Suppressor macrophage (primary cell): ENCODE measurements around the gene EXOC4.
"Not testable (repeated sequence)": the region's sequence is repeated elsewhere in the genome, so short reads cannot be mapped to it uniquely, and the experiment has no call there.

Experiments used
- DNase-seq, 4 experiments: peaks; one replicate each; pipeline ENCODE4 v3.0.0-alpha.2; 2020 to 2022

EXOC4 gene

DNA sequence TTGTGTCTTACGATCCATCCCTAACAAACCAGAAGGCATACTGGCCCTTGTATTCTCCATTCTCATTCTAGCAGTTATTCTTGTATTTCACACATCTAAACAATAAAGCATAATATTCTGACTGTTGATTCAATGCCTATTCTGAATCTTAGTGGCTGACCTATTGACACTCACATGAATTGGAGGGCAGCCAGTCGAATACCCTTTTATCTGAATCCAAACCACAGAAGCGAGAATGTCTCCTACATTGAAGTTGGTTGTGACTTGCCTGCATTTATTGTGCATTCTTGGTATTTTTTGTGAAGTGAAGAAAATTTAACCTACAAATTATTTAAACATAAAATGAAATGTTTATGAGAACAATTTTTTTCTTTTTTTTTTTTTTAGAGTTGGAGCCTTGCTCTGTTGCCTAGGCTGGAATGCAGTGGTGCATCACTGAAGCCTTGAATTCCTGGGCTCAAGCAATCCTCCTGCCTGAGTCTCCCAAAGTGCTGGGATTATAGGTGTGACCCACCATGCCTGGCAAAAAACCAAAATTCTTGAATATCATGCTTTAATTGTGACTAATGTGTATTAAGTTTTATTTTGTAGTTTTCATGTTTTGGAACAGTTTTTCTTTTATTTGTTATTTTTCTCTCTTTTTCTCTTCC, 22.7 kb downstream of the EXOC4 start:
- no peak for DNase-seq

DNA sequence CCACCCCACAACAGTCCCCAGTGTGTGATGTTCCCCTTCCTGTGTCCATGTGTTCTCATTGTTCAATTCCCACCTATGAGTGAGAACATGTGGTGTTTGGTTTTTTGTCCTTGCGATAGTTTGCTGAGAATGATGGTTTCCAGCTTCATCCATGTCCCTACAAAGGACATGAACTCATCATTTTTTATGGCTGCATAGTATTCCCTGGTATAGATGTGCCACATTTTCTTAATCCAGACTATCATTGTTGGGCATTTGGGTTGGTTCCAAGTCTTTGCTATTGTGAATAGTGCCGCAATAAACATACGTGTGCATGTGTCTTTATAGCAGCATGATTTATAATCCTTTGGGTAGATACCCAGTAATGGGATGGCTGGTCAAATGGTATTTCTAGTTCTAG, 26.1 kb downstream of the EXOC4 start:
- not testable (repeated sequence) for DNase-seq

DNA sequence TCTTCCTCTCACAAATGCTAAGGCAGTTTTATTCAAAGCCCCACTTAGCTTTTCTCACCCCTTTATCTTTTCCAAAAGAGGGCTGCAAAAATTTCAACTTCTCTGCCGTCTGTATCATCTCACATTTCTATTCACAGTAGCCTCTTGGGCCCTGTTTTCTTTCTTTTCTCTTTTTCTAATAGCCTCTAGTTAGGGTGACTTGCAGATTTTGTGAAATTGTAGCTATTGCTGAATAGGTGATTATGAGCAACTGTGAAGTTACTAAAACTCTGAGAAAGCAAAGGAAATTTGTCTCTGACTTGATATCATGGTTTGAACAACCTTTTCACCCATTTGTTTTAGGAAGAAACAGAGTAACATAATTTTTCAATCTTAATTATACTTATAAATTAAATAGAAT, 29.2 kb downstream of the EXOC4 start:
- DNase-seq: no peak

DNA sequence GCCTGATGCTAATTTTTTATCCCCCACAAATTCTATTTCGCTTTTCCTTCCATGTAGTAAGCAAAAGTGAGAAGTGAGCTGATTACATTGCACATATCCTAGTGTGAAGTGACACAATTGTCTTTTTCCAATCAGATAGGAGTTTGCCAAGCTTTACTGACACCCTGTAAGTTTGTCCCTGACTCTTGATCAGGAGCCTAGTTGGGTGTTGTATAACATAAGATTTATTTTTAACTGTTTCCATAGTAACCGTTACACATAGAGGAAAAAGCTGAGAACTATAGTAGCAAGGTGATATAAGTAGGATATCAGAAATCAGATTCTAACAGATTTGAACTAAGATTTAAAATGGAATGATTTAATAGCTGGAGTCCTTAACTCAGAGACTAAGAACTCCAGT, 31.2 kb downstream of the EXOC4 start:
- no peak for DNase-seq

DNA sequence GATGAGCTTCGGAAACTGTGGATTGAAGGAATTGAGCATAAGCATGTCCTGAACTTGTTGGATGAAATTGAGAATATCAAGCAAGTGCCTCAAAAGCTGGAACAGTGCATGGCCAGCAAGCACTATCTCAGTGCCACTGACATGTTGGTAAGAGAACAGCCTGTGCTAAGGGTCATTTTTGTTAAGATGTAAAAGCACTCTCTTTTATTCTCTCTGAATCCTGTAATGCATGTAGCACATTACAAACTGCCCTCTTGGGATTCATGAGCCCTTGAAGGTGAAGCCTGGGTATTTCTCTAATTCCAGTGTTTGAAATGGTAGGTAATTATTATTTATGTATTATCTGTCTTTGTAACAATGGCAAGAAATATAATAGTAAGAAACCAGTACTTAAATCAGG, 36.1 kb downstream of the EXOC4 start:
- no peak for DNase-seq

DNA sequence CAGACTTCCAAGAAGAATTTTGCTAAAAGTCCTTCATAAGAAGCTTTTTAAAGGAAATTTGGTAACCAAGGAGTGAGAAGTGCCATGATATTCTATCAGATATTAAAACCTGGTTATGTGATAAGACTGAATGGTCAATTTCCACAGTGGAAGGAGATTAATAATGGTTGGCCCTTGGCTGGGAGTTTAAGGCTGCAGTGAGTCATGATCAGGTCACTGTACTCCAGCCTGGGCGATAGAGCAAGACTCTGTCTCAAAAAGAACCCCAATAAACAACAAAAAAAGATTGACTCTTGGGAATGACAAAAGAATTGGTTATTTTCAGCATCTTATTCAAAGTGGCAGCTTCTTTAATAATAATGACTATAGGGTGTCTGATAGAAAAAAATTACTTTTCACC, 37.2 kb downstream of the EXOC4 start:
- no peak for DNase-seq

DNA sequence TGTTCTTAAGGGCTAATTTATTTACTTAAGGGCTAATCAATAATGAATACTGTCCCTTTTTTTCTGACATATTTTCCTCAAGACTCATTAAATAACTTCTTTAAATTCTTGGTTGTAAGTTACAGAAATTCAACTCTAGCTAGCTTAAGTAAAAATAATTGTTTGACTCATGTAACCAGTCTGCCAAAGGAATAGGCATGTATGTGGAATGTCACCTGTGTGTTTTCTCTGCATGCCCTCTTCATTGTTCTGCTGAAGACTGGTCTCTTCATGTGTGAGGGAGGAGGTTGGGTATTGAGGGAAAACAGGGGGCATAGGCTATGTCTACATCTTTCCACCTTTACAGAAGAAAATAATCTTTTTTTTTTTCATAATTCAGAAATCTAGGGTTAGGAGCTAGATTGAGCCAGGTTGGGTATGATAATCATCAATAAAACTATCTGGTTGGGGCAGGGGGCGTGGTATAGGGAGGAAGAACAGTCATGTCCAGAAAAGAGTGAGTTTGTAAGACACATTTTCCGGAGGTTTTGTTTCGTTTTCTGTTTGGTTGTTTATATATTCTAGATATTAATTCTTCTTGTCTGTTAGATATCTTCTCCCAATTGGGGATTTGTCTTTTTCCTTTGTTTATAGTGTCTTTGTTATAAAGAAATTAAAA, 37.9 kb downstream of the EXOC4 start:
- DNase-seq: no peak

DNA sequence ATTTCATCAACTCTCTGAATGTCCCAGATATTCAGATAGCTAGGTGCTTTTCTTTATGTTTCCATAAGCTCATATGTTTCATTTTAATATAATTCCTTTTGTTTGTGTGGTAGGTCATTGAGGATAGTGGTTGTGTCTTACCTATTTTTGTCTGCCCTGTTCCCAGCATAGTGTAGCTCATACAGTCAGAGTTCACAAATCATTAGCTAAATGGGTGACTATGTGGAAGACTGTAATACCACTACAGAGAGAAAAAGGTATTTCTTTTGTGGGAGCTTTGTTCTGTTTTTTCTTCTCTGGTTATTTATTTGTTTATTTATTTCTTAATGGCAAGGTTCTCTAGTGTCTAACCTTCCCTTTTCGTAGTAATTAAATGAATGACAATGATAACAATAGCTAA, 39.8 kb downstream of the EXOC4 start:
- DNase-seq: no peak

DNA sequence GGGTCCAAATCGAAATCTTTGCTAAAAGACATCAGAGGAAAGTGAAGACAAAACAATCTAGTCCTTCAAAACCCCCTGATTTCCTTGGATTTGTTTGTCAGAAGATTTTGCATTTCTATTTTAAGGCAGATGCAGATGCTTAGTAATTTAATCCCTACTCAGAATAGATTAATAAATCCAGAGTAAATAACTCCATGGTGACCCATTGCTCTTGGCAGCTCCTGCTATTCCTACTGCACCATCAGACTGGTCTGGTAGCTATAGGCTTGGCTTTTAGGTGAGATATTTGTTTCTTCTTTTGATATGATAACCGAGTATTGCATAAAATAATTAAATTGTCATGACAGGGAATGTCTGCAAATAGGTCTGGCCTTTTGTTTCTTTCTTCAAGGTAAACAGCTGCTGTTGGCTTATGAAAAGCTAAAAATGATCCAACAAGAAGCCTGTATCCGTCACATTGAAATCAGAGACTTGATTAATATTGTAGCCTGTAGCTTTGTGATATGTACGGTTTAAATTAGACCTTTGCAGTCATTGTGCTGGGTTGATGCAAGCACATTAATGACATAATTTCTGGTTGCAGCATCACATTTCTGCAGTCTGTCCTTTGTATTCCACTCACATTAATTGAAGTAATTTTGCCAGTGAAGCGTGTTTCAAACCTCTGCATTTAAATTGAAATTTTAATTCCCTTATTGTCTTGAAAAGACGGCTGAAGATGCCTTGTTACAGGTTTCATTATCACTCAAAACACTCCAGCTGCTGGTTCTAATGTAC, 40.7 kb downstream of the EXOC4 start:
- DNase-seq: no peak

DNA sequence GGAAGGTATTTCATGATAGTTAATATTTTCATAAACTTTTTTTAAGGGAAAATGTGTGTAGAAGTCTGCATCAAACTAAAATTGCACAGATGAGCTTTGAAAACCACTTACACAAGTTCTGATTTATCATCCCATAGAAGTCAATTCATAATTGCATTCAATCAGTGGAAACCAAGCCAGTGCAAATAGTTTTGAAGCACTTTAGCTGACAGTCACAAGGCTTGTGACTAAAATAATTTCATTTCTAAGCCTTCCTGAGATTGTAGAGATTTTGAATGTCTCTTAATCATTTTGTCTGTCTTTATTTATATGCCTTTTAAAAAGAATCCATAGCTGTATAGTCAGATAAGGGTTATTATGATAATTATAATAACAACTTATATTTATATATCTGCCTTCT, 41.4 kb downstream of the EXOC4 start:
- DNase-seq: no peak

DNA sequence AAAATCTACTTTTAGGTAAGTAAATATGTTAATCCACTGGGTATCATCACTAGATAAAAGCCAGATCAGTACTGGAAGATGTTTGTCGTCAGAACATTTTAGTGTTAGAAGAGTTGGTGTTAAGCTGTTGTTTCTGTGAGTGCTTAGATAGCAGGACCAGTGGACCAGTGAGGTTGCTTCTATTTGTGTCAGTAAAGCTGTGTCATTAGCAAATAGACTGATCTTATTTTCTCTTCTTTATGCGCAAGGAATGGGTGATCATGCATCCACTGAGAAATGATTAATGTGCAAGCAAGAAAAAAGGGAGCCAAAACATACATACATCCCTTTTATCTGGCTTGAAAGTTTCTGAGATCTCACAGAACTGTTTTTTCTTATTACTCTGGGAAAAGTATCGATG, 42.6 kb downstream of the EXOC4 start:
- no peak for DNase-seq

DNA sequence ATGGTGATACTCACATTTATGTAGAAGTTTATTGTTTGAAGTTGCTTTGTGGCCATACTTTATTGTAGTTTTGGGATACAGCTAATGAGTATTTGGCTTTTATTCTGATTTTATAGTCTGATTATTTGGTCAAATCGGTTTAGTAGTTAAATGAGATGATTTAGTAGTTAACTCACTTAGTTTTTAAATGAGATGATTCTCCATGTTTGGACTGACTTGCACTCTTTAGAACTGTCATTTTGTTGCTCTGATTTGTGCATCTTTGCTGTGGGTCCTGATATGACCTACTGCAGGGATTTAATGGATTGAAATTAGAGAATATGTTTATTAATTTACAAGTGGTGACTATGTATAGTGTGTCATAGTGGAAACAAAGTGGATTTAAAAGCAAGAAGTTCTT, 44.2 kb downstream of the EXOC4 start:
- DNase-seq: no peak

DNA sequence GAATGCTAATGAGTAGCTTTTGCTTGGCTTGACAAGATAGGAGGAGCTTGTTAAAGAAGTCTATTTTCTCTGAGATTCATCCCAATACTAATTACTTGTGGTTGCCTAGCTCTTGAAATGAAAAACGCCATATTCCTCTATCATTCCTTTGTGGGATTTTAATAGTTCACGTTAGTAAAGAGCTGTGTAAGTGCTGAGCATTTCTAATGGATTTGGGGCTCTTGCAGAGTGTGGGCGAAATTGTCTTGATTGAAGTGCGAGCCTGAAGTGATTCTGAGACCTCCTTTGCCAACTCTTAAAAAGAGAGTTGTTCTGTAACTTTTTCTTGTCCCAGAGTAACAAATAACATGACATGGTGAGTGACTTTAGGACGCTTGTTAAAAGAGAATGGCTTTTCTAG, 45.2 kb downstream of the EXOC4 start:
- DNase-seq: no peak

DNA sequence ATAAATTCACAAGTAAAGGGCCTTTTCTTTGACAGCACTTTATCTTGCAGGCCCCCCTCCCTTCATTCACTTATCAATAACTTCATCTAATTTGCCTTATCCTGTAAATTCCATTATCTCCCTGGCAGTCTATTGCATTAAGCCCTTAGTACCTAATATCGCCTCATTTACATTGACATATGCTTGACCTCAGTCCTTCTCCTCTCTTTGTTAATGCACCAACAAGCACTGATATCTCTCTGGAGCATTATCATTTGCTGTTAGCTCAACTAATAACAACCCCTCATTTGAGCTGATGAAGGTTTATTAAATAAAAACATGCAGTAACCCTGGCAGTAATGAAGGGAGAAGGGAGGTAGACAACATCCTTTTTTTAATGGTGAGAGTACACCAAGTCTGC, 46.8 kb downstream of the EXOC4 start:
- DNase-seq: no peak

DNA sequence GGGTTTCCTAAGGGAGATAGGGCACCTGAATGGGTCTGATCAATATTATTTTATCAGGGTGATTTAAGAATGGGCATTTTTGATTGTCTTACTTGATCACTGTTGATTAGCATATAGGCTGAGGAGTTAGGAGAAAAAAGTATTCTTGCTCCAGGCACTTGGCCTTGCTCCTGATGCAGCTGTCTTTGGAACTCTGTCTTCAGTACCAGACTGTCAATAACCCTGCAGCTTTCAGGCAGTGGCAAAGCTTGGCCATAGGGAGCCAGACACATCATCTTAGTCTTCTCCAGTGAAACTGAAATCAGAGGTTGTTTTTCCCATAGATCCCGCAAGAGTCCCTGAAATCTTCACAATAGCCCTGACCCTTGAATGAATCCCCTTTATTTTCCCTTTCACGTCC, 47.2 kb downstream of the EXOC4 start:
- DNase-seq: no peak

DNA sequence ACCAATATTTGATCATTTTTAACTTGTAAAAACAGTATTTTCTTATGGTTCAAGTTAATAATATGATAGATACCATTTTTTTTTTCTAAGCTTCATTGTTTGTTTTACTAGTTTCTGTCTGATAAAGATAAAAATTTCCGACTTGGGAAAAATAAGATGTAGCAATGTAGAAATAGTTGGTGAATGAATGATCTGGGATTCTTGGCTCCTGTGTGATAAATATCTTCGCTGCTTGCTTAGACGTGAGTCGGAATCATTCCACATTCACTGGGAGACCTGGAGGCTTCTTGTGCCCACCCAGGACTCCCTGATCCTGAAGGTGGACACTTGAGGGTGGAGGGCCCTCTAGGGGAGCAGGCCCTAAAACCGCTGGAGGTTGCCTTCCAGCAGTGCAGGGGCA, 47.9 kb downstream of the EXOC4 start:
- no peak for DNase-seq

DNA sequence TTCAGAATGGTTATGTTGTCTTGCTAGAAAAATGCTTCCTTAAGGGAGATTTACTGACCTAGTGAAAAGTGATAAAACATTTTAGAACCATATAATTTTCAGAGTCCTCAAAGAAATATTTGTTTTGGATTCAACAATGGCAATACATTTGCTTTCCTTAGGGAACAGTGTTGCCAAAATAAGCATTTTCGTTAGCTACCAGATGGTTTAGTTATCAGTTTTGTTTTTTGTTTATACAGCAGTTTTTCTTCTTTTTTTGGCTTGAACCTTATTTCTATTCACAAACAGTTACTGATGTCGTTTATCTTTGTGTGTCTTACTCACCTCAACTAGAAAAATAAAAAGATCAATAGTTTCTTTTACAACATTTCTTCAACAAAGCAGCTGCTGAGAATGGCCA, 48.6 kb downstream of the EXOC4 start:
- no peak for DNase-seq

DNA sequence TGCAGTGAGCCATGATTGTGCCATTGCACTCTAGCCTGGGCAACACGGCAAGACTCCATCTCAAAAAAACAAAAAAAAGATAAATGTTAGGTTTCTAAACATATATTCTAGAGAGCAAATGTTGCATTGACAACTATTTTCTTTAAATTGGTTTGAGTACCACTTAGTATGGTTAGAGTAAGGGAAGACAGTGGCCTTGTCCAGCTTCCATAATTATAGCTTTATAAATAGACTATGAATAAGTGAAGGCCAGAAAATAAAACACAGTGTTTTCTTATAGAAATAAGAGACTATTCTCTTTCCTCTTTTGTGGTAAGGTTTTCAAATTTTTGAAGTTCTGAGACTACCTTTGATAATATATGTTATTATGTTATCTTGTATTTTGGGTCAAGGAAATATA, 50.5 kb downstream of the EXOC4 start:
- DNase-seq: no peak

DNA sequence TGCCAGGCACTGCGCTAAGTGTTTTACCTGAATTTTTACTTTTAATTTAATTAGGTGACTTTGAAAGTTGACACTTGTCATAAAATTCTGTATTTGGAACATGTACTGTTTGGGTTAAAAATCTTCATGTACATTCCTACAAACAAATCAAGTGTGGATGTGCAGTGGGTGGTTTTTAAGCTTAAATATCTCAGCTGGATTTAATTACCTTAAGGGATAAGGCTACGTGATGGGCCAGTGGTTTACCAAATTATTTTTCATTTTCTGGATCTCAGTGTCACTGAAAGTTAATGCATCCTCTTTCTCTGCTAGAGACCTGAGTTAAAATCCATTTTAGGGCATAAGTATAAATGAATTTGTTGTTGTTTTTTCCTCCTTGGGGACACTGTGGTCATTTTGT, 51.1 kb downstream of the EXOC4 start:
- DNase-seq: no peak

DNA sequence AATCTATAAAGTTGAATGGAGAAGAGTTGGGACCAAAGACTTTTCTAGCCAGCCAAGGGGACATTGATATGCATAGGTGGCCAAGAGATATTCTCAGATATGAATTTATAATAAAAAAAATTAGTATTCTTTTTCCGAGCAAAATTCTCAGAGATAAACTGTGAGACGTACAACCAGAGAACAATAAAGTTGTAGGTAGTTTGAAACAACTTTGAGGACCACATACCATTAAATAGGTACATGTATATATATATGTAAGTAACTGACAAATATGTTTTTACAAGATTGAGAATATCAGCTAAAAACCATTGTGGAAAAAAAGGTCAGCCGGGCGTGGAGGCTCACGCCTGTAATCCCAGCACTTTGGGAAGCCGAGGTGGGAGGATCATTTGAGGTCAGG, 56.5 kb downstream of the EXOC4 start:
- DNase-seq: no peak

DNA sequence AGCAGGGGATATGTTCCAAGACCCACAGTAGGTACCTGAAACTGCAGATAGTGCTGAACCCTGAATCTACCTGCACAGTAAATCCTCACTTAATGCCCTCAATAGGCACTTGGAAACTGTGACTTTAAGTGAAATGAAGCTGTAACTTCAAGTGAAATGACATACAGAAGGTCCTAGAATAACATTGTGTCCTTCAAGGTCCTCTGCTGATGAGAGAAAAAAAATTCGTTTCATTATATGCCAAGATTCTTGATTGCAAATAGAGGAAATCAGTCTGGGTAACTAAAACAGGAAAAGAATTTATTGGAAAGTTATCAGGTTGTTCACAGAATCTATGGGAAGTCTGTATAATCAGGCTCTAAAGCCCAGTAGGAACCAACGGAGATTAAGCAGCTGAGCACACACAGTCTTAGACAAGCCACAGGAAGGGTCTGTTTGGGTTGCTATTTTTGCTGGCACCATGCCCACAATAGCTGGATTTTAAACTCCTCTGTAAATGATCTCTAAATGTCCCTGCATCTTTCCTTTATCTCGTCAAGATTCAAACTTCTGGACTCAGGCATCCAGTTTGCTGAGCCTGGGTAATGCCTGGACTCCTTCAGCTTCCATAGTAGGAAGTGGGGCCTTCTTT, 57.5 kb downstream of the EXOC4 start:
- no peak for DNase-seq

DNA sequence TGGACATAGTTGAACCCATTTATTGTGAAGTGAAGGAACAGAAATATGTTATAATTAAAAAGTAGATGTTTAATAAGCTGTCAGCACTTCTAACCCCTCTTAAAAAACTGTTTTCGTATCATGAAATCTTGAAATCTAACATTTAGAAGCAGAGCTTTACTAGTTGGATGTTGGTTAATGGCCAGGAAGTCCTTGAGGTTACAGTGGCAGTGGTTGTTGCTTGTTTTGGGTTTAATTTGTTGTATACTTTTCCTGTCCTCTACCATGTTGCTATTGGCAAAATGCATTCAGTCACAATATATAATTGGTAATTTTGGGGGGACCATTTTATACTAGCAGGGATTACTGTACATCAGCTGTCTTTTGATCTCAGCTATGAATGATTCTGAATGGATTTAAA, 60.7 kb downstream of the EXOC4 start:
- DNase-seq: no peak

DNA sequence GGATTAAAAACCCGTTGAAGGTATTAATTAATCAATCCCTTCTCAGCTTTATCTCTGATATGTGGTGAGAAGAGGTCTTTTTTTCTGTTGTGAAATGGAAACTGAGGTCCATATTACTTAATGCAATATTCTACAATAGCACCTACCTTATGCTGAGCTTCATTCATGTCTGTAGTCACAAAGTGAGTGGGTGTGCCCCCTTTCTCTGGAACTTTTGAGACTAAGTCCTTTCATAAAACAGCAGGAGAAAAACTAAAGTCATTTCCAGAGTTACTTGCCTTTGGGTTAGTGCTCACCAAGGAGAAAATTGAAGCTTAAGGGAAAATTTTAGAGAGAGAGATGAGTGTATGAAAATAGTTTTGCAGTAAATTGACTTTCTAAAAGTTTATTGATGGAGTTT, 61.2 kb downstream of the EXOC4 start:
- DNase-seq: no peak
